IPS DF 19.7 (cell line): ENCODE data around the gene PROZ.

Experiments
- DNase-seq: peaks from one replicate; pipeline ENCODE4 v3.0.0-alpha.2; 2013; ENCODE audit warnings: low read depth, low spot score

PROZ gene

GRCh38 chr13:113120300-113121182 is 37.9 kb upstream of the PROZ start:
- DNase-seq: no peak

GRCh38 chr13:113121183-113121927 is 37.1 kb upstream of the PROZ start:
- DNase-seq: no peak

GRCh38 chr13:113121928-113122471 is 36.4 kb upstream of the PROZ start:
- DNase-seq: no peak

GRCh38 chr13:113122550-113123225 is 35.8 kb upstream of the PROZ start, which contains the start of gene F10:
Gene F10 (plus strand): TSS chr13:113122799. CDS start chr13:113122856, 57 bp downstream.
- no peak for DNase-seq

GRCh38 chr13:113123226-113124201 is 34.9 kb upstream of the PROZ start:
- no peak for DNase-seq

- no peak for DNase-seq
Measured at GRCh38 chr13:113124211-113124970, 34.1 kb upstream of the PROZ start.

GRCh38 chr13:113125506-113126264 is 32.8 kb upstream of the PROZ start:
- no peak for DNase-seq

GRCh38 chr13:113126265-113127150 is 31.9 kb upstream of the PROZ start:
- no peak for DNase-seq

GRCh38 chr13:113129480-113129879 is 29.0 kb upstream of the PROZ start:
- no peak for DNase-seq

- no peak for DNase-seq
Measured at GRCh38 chr13:113129921-113130750, 28.3 kb upstream of the PROZ start.

GRCh38 chr13:113135281-113135760 is 23.1 kb upstream of the PROZ start:
- no peak for DNase-seq

- no peak for DNase-seq
Measured at GRCh38 chr13:113137691-113138298, 20.7 kb upstream of the PROZ start.

GRCh38 chr13:113138792-113139551 is 19.5 kb upstream of the PROZ start:
- no peak for DNase-seq

- no peak for DNase-seq
Measured at GRCh38 chr13:113139577-113139976, 18.9 kb upstream of the PROZ start.

GRCh38 chr13:113140677-113141600 is 17.5 kb upstream of the PROZ start:
- DNase-seq: no peak
